Measurements from ENCODE around the gene TGM1.
"Not testable (repeated sequence)": the region's sequence is repeated elsewhere in the genome, so short reads cannot be mapped to it uniquely, and the experiment has no call there.

The TGM1 gene

GRCh38 chr14:24203249-24203886, 59.6 kb downstream of the TGM1 start:
- not testable (repeated sequence) for DNase-seq

GRCh38 chr14:24202538-24202937, 60.4 kb downstream of the TGM1 start:
- DNase-seq, result not testable (repeated sequence)
